Measurements from ENCODE around the gene ENO2. TPM values are rescaled to one million over a fixed set of nuclear protein-coding genes. Genes with fewer than 3 reads are reported as not detected.
A peak's percentile ranks its signal among the peaks of the same experiment; 100 is the strongest.

The ENO2 gene
- total RNA-seq, 4 donors from 2014 or later = 13.0 to 25.3 (median 19.8) TPM

DNA sequence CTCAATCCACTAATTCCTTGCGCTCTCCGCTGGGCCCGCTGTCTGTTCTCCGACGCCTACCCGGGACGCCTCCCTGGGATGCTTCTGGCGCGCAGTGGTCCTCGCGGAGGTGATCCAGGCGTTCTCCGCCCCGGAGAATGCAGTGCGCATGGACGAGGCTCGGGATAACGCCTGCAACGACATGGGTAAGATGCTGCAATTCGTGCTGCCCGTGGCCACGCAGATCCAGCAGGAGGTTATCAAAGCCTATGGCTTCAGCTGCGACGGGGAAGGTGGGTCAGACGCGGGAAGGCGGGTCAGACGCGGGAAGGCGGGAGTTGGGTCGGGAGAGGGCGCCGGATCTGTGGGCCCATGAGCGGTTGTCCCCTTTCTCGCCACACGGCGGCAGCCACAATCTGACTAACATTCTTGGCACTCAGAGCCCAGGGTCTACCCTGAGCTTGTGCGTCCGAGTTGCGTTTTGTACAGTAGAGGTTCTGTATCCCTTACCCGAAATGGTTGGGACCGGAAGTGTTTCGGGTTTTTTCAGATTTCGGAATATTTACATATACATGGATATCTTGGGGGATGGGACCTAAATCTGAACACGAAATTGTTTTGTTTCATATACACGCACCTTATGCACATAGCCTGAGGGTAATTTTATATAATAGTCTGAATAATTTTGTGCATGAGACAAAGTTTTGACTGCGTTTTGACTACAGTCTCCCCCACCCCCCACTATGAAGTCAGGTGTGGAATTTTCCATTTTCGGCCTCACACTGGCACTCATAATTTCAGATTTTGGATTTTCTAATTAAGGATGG, 30.2 kb downstream of the ENO2 start:
- peaks cover 9 to 10% of the 10 kb centered on the region in 2 donors for H3K36me3 ChIP-seq
- peak; percentile 20 to 79 for TF ChIP-seq POLR2A (IDR thresholded peaks at IDR 0.05)
- TF ChIP-seq, protein P1, sequence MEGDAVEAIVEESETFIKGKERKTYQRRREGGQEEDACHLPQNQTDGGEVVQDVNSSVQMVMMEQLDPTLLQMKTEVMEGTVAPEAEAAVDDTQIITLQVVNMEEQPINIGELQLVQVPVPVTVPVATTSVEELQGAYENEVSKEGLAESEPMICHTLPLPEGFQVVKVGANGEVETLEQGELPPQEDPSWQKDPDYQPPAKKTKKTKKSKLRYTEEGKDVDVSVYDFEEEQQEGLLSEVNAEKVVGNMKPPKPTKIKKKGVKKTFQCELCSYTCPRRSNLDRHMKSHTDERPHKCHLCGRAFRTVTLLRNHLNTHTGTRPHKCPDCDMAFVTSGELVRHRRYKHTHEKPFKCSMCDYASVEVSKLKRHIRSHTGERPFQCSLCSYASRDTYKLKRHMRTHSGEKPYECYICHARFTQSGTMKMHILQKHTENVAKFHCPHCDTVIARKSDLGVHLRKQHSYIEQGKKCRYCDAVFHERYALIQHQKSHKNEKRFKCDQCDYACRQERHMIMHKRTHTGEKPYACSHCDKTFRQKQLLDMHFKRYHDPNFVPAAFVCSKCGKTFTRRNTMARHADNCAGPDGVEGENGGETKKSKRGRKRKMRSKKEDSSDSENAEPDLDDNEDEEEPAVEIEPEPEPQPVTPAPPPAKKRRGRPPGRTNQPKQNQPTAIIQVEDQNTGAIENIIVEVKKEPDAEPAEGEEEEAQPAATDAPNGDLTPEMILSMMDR (IDR thresholded peaks at IDR 0.05) = peak; percentile 64 to 98 (median 88)
- H3K4me1 ChIP-seq = peaks cover 19 to 34% of the 10 kb centered on the region in 2 donors
- H3K27me3 ChIP-seq = no peaks in the 10 kb centered on the region
- H3K4me3 ChIP-seq (replicated peaks in 1 of 3) = peak overlapping the region; percentile 15 to 71 (median 65)
- 3 to 6% methylated on average over 24 to 42 of the region's 48 CpGs for WGBS, 2 donors
- peak; percentile 94 to 96 for DNase-seq
- intact Hi-C loops (cut with DNase I) = loop anchor here (5.0 kb wide), 2 partner anchors 148 to 168 kb away; partner anchors contain the start of gene C1R
- H3K9me3 ChIP-seq = no peaks in the 10 kb centered on the region
- peak overlapping the region; percentile 92 to 97 (median 92) for H3K27ac ChIP-seq

DNA sequence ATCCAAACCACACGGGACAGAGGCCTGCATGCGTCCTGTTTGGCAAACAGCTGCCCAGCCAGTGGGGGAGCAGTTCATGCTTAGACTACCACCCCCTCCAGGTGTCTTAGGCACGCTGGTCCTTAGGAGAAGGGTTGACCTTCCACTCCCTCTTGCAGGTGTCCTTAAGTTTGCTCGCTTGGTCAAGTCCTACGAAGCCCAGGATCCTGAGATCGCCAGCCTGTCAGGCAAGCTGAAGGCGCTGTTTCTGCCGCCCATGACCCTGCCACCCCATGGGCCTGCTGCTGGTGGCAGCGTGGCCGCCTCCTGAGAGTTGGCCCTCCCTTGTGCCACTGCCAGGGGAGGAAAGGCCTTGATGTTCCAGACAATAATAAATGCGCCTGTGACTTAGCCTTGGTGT, 31.2 kb downstream of the ENO2 start:
- Histone ChIP-seq H3K36me3 (peaks cover 7 to 9% of the 10 kb centered on the region in 2 donors), H3K4me3 (replicated peaks in 1 of 3) (peak overlapping the region in 1 of 3 donors; percentile 35), H3K27me3 (no peaks in the 10 kb centered on the region), H3K27ac (peak overlapping the region; percentile 61 to 97 (median 73)), H3K9me3 (no peaks in the 10 kb centered on the region), H3K4me1 (peaks cover 19 to 34% of the 10 kb centered on the region in 2 donors)
- intact Hi-C loops (cut with DNase I) = loop anchor here (2.0 to 5.0 kb wide), 3 partner anchors 17 to 167 kb away; partner anchors contain the start of gene C1R
- DNase-seq = no peak
- WGBS, 2 donors = 66 to 80% methylated on average over 2 to 11 of the region's 11 CpGs
- TF ChIP-seq POLR2A (IDR thresholded peaks at IDR 0.05) = no peak
- TF ChIP-seq, protein P1 (IDR thresholded peaks at IDR 0.05) = no peak

DNA sequence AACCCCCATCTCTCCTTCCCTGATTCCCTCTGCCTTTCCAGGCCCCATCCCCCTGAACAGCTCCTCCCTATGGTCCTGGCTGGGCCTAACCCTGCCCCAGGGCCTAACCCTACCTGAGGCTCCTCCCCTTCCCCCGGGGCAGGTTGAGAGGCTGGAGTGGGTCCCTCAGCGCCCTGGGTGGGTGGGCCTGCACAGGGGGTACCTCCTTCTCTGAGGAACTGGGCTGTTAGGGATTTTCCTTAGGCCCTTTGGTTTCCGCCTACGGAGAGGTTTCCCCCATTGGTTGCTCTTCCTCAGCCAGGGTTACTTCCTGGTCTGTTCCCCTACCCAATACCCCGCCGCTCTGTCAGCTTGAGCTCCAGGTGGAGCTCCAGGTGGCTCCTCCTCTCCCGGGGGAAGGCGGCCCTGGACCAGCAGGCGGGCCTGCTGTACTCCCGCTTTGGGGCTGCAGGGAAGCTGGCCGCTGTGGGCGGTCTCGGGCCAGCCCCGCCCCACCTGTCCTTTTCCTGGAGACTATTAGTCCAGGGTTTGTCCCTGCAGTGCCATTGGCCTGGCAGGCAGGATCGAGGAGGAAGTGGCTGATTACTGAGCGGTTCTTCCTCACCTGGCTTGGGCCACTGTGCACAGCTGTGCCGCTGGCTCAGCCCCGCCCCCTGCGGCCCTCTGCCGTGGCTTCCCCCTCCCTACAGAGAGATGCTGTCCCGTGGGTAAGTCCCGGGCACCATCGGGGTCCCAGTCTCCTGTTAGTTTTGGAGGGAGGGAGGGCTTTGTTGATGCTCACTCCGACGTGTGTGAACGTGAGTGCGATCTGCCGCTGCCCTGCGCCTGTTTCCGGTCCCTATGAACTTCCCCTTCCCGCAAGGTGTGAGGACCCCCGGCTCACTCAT, 31.9 kb downstream of the ENO2 start:
- Histone ChIP-seq H3K4me3 (replicated peaks in 1 of 3) (peak overlapping the region in 2 of 3 donors; percentile 1 to 35), H3K36me3 (peaks cover 5 to 7% of the 10 kb centered on the region in 2 donors), H3K4me1 (peaks cover 19 to 34% of the 10 kb centered on the region in 2 donors), H3K27ac (peak overlapping the region; percentile 61 to 97 (median 73)), H3K9me3 (no peaks in the 10 kb centered on the region), H3K27me3 (no peaks in the 10 kb centered on the region)
- 9 to 19% methylated on average over 24 of the region's 32 CpGs for WGBS, 2 donors
- intact Hi-C loops (cut with DNase I) = loop anchor here (2.0 to 5.0 kb wide), 3 partner anchors 17 to 166 kb away; partner anchors contain the start of gene C1R
- peak in 1 of 2 donors; percentile 98 for TF ChIP-seq POLR2A (IDR thresholded peaks at IDR 0.05)
- TF ChIP-seq, protein P1 (IDR thresholded peaks at IDR 0.05) = peak in 1 of 6 experiments; percentile 32
- DNase-seq = peak; percentile 99

DNA sequence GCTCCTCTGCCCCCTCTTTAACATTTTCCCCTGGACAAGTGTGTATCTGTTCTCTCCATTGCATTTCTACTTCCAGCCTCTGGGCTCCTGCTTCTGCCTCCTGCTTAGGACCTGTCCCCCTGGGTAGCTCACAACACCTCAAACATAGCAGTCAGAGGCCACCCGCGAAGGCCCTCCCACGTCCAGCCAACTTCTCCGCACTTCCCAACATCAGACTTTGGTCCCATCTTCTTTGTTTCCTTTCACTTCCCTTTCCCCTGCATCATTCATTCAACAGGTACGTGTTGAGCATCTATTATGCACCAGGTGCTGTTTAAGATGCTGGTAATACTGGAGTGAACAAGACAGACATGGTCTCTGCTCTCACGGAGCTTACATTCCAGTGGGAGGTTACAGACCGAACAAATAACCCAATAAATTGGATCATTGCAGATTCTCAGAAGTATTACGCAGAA, 32.6 kb downstream of the ENO2 start:
- Histone ChIP-seq H3K27me3 (no peaks in the 10 kb centered on the region), H3K4me1 (peaks cover 19 to 34% of the 10 kb centered on the region in 2 donors), H3K4me3 (replicated peaks in 1 of 3) (peak overlapping the region in 1 of 3 donors; percentile 35), H3K27ac (peak overlapping the region in 2 of 3 donors; percentile 73 to 97), H3K9me3 (no peaks in the 10 kb centered on the region), H3K36me3 (peaks cover 0 to under 1% of the 10 kb centered on the region in 2 donors)
- no peak for TF ChIP-seq POLR2A (IDR thresholded peaks at IDR 0.05)
- TF ChIP-seq, protein P1 (IDR thresholded peaks at IDR 0.05) = no peak
- 49 to 55% methylated on average over 8 of the region's 8 CpGs for whole genome bisulfite sequencing, 2 donors
- intact Hi-C loops (cut with DNase I) = loop anchor here (2.0 to 5.0 kb wide), 3 partner anchors 16 to 165 kb away; partner anchors contain the start of gene C1R
- DNase-seq = no peak

Measured in thyroid gland (tissue), 4 donors.